ENCODE data around the gene PRDX1.
A peak's percentile ranks its signal among the peaks of the same experiment; 100 is the strongest.

Gene PRDX1

GRCh38 chr1:45557422-45557944 lies 35.8 kb upstream of the PRDX1 start:
- no peak overlapping the region for H3K4me3 ChIP-seq (ENCODE audit: low read depth, low read length)
- peaks cover 4% of the 10 kb centered on the region for H3K4me1 ChIP-seq (ENCODE audit: control insufficient read depth, insufficient read depth, low read length)
- H3K36me3 ChIP-seq (ENCODE audit: control insufficient read depth in 2 of 2, insufficient read depth in 1 of 2, low read length in 2 of 2): peaks cover 9 to 64% of the 10 kb centered on the region in 2 experiments; a peak in 2 of 3 replicates
- POLR2A ChIA-PET: interaction anchor here (0.9 to 5.1 kb wide), 2 partner anchors 11 to 36 kb away, joined by 4 to 51 read pairs; partner anchors contain the start of gene PRDX1
- CTCF ChIA-PET: interaction anchor here (0.7 to 2.0 kb wide), 3 partner anchors 11 to 425 kb away, joined by 3 to 8 read pairs (median 3); no protein-coding TSS in a partner anchor
- no peaks in the 10 kb centered on the region for H3K9me3 ChIP-seq (ENCODE audit: control insufficient read depth, insufficient read depth, low read depth, low read length)
- H3K27ac ChIP-seq (ENCODE audit: extremely low read depth, low read depth, low read length): peak overlapping the region; percentile 46; the same call in 1 of the 2 replicates
- no peak for TF ChIP-seq ZBTB7A (tag by site-specific recombination; IDR thresholded peaks at IDR 0.05; ENCODE audit: low read depth)
- TF ChIP-seq TRIM28 (IDR thresholded peaks at IDR 0.05; ENCODE audit: borderline replicate concordance, low read length): no peak
- no peak for TF ChIP-seq BCL6B (tag by site-specific recombination; IDR thresholded peaks at IDR 0.05)
- no peak for TF ChIP-seq ZNF529 (tag by site-specific recombination; IDR thresholded peaks at IDR 0.05; ENCODE audit: insufficient replicate concordance)
- TF ChIP-seq ZIC2 (tag by site-specific recombination; IDR thresholded peaks at IDR 0.05): peak; percentile 63
- TF ChIP-seq ZNF239 (tag by site-specific recombination; IDR thresholded peaks at IDR 0.05): no peak
- no peak for TF ChIP-seq ZNF248 (tag by site-specific recombination; IDR thresholded peaks at IDR 0.05)
- TF ChIP-seq ZNF530 (tag by site-specific recombination; IDR thresholded peaks at IDR 0.05; ENCODE audit: low read depth): no peak
- TF ChIP-seq ZNF18 (tag by site-specific recombination; IDR thresholded peaks at IDR 0.05): no peak
- TF ChIP-seq ZNF423 (tag by site-specific recombination; IDR thresholded peaks at IDR 0.05): no peak
- no peak for TF ChIP-seq ZNF701 (tag by site-specific recombination; IDR thresholded peaks at IDR 0.05)
- TF ChIP-seq ZBTB26 (tag by site-specific recombination; optimal IDR thresholded peaks at IDR 0.05): no peak
- TF ChIP-seq ZNF184 (tag by site-specific recombination; IDR thresholded peaks at IDR 0.05): no peak
- TF ChIP-seq ZNF341 (tag by site-specific recombination; IDR thresholded peaks at IDR 0.05; ENCODE audit: low read depth): no peak
- no peak for TF ChIP-seq ZSCAN4 (tag by site-specific recombination; IDR thresholded peaks at IDR 0.05)
- TF ChIP-seq ZSCAN16 (tag by site-specific recombination; IDR thresholded peaks at IDR 0.05): peak; percentile 92
- TF ChIP-seq GLIS2 (tag by site-specific recombination; IDR thresholded peaks at IDR 0.05): no peak
- TF ChIP-seq ZBTB20 (tag by site-specific recombination; IDR thresholded peaks at IDR 0.05): no peak
- no peak for TF ChIP-seq ZNF776 (tag by site-specific recombination; IDR thresholded peaks at IDR 0.05; ENCODE audit: borderline replicate concordance)
- no peak for TF ChIP-seq ZNF335 (tag by site-specific recombination; conservative IDR thresholded peaks at IDR 0.05)
- TF ChIP-seq HOXD13 (CRISPR knock-in tag; IDR thresholded peaks at IDR 0.05; ENCODE audit: borderline replicate concordance): no peak
- TF ChIP-seq ZNF792 (tag by site-specific recombination; IDR thresholded peaks at IDR 0.05): no peak
- no peak for TF ChIP-seq ZNF416 (tag by site-specific recombination; IDR thresholded peaks at IDR 0.05)
- TF ChIP-seq ZNF621 (tag by site-specific recombination; IDR thresholded peaks at IDR 0.05): no peak
- no peak for TF ChIP-seq ZNF658 (tag by site-specific recombination; IDR thresholded peaks at IDR 0.05)
- TF ChIP-seq ZNF350 (tag by site-specific recombination; IDR thresholded peaks at IDR 0.05): no peak
- no peak for TF ChIP-seq PRDM4 (tag by site-specific recombination; IDR thresholded peaks at IDR 0.05)
- no peak for TF ChIP-seq SETDB1 (IDR thresholded peaks at IDR 0.05; ENCODE audit: insufficient read length, low read length)
- no peak for TF ChIP-seq MEIS1 (CRISPR knock-in tag; IDR thresholded peaks at IDR 0.05; ENCODE audit: borderline replicate concordance)
- TF ChIP-seq INSM2 (tag by site-specific recombination; IDR thresholded peaks at IDR 0.05): no peak
- no peak for TF ChIP-seq ZNF501 (tag by site-specific recombination; IDR thresholded peaks at IDR 0.05)

Data from HEK293 (cell line).